Activated naive CD4-positive, alpha-beta T cell treated with anti-CD3 and anti-CD28 coated beads, Interleukin-2, amount 10 ng/mL, durations not matched to agents 7 days and 5 days (primary cell): ENCODE measurements around the gene TXNDC16.

Source experiments
- CTCF ChIA-PET: fragments of 350-600 bp; sonication (Branson Sonifier 250); formaldehyde crosslinking; loops from one replicate; lab custom pipeline; 2021; ENCODE audit warnings: antibody characterized with exemption; lab: Charles Lee
- DNase-seq: peaks from one replicate; pipeline ENCODE4 v3.0.0-alpha.2; 2020
- H3K27ac Mint-ChIP-seq: one replicate; pipeline ENCODE4 v1.8.0; 2021; ENCODE audit warnings: mild to moderate bottlenecking, moderate library complexity, mixed read lengths
- H3K27me3 Mint-ChIP-seq: one replicate; pipeline ENCODE4 v1.8.0; 2021; ENCODE audit warnings: mild to moderate bottlenecking, mixed read lengths
- H3K36me3 Mint-ChIP-seq: one replicate; pipeline ENCODE4 v1.8.0; 2021; ENCODE audit warnings: mixed read lengths
- H3K4me1 Mint-ChIP-seq: one replicate; pipeline ENCODE4 v1.8.0; 2021; ENCODE audit warnings: mixed read lengths
- H3K4me3 Mint-ChIP-seq: one replicate; pipeline ENCODE4 v1.8.0; 2021; ENCODE audit warnings: mild to moderate bottlenecking, moderate library complexity, mixed read lengths
- H3K9me3 Mint-ChIP-seq: one replicate; pipeline ENCODE4 v1.8.0; 2021; ENCODE audit warnings: mixed read lengths

The TXNDC16 gene

GRCh38 chr14:52455291-52456088 is 96.8 kb downstream of the TXNDC16 start:
- Mint-ChIP-seq H3K9me3 (peaks cover 4% of the 10 kb centered on the region), H3K27ac (no peak overlapping the region), H3K4me3 (no peak overlapping the region), H3K27me3 (no peaks in the 10 kb centered on the region), H3K36me3 (peaks cover 74% of the 10 kb centered on the region), H3K4me1 (peaks cover 7% of the 10 kb centered on the region)
- DNase-seq, result no peak
- CTCF ChIA-PET, result interaction anchor here (1.1 kb wide), 1 partner anchor 13 kb away, joined by 4 read pairs; no protein-coding TSS in a partner anchor

- H3K36me3 Mint-ChIP-seq, result peaks cover 72% of the 10 kb centered on the region
- DNase-seq, result no peak
- CTCF ChIA-PET, result no interaction called here
- no peaks in the 10 kb centered on the region for H3K27me3 Mint-ChIP-seq
- H3K4me1 Mint-ChIP-seq, result peaks cover 7% of the 10 kb centered on the region
- no peak overlapping the region for H3K27ac Mint-ChIP-seq
- H3K4me3 Mint-ChIP-seq, result no peak overlapping the region
- peaks cover 23% of the 10 kb centered on the region for H3K9me3 Mint-ChIP-seq
Measured at GRCh38 chr14:52447236-52447635, 105.1 kb downstream of the TXNDC16 start.

GRCh38 chr14:52446355-52446754 is 106.0 kb downstream of the TXNDC16 start:
- H3K4me3 Mint-ChIP-seq, result no peak overlapping the region
- peaks cover 23% of the 10 kb centered on the region for H3K9me3 Mint-ChIP-seq
- no peak overlapping the region for H3K27ac Mint-ChIP-seq
- peaks cover 70% of the 10 kb centered on the region for H3K36me3 Mint-ChIP-seq
- H3K27me3 Mint-ChIP-seq, result no peaks in the 10 kb centered on the region
- H3K4me1 Mint-ChIP-seq, result peaks cover 7% of the 10 kb centered on the region
- CTCF ChIA-PET, result no interaction called here
- DNase-seq, result no peak

- H3K36me3 Mint-ChIP-seq, result peaks cover 49% of the 10 kb centered on the region
- no peak for DNase-seq
- no peak overlapping the region for H3K27ac Mint-ChIP-seq
- H3K4me3 Mint-ChIP-seq, result no peak overlapping the region
- no peaks in the 10 kb centered on the region for H3K27me3 Mint-ChIP-seq
- CTCF ChIA-PET, result no interaction called here
- H3K9me3 Mint-ChIP-seq, result peaks cover 5% of the 10 kb centered on the region
- peaks cover 1% of the 10 kb centered on the region for H3K4me1 Mint-ChIP-seq
Measured at GRCh38 chr14:52443506-52443905, 108.8 kb downstream of the TXNDC16 start.

GRCh38 chr14:52442602-52443001 is 109.7 kb downstream of the TXNDC16 start:
- no peaks in the 10 kb centered on the region for H3K27me3 Mint-ChIP-seq
- peaks cover 47% of the 10 kb centered on the region for H3K36me3 Mint-ChIP-seq
- no peak overlapping the region for H3K27ac Mint-ChIP-seq
- no peak overlapping the region for H3K4me3 Mint-ChIP-seq
- no peaks in the 10 kb centered on the region for H3K4me1 Mint-ChIP-seq
- CTCF ChIA-PET, result interaction anchor here (1.0 kb wide), 1 partner anchor 14 kb away, joined by 4 read pairs; no protein-coding TSS in a partner anchor
- DNase-seq, result no peak
- H3K9me3 Mint-ChIP-seq, result no peaks in the 10 kb centered on the region

GRCh38 chr14:52442166-52442565 is 110.1 kb downstream of the TXNDC16 start:
- H3K4me1 Mint-ChIP-seq, result no peaks in the 10 kb centered on the region
- H3K9me3 Mint-ChIP-seq, result no peaks in the 10 kb centered on the region
- H3K27me3 Mint-ChIP-seq, result no peaks in the 10 kb centered on the region
- peaks cover 47% of the 10 kb centered on the region for H3K36me3 Mint-ChIP-seq
- no peak overlapping the region for H3K4me3 Mint-ChIP-seq
- H3K27ac Mint-ChIP-seq, result no peak overlapping the region
- DNase-seq, result no peak
- CTCF ChIA-PET, result interaction anchor here (1.0 kb wide), 1 partner anchor 14 kb away, joined by 4 read pairs; no protein-coding TSS in a partner anchor

GRCh38 chr14:52439476-52439875 is 112.8 kb downstream of the TXNDC16 start:
- Mint-ChIP-seq H3K27ac (no peak overlapping the region), H3K27me3 (no peaks in the 10 kb centered on the region), H3K36me3 (peaks cover 40% of the 10 kb centered on the region), H3K4me3 (no peak overlapping the region), H3K4me1 (no peaks in the 10 kb centered on the region), H3K9me3 (no peaks in the 10 kb centered on the region)
- no peak for DNase-seq
- CTCF ChIA-PET, result no interaction called here

GRCh38 chr14:52434955-52435354 is 117.3 kb downstream of the TXNDC16 start:
- CTCF ChIA-PET, result no interaction called here
- Mint-ChIP-seq H3K27ac (no peak overlapping the region), H3K4me3 (no peak overlapping the region), H3K36me3 (peaks cover 39% of the 10 kb centered on the region), H3K4me1 (no peaks in the 10 kb centered on the region), H3K9me3 (no peaks in the 10 kb centered on the region), H3K27me3 (no peaks in the 10 kb centered on the region)
- no peak for DNase-seq

GRCh38 chr14:52430474-52430873 is 121.8 kb downstream of the TXNDC16 start:
- Mint-ChIP-seq H3K4me1 (no peaks in the 10 kb centered on the region), H3K27me3 (no peaks in the 10 kb centered on the region), H3K36me3 (peaks cover 43% of the 10 kb centered on the region), H3K27ac (no peak overlapping the region), H3K4me3 (no peak overlapping the region), H3K9me3 (no peaks in the 10 kb centered on the region)
- CTCF ChIA-PET, result interaction anchor here (0.7 kb wide), 1 partner anchor 59 kb away, joined by 3 read pairs; no protein-coding TSS in a partner anchor
- DNase-seq, result no peak

GRCh38 chr14:52429451-52429850 is 122.9 kb downstream of the TXNDC16 start:
- Mint-ChIP-seq H3K36me3 (peaks cover 43% of the 10 kb centered on the region), H3K4me1 (no peaks in the 10 kb centered on the region), H3K9me3 (no peaks in the 10 kb centered on the region), H3K27me3 (no peaks in the 10 kb centered on the region), H3K27ac (no peak overlapping the region), H3K4me3 (no peak overlapping the region)
- DNase-seq, result no peak
- CTCF ChIA-PET, result no interaction called here

- no peaks in the 10 kb centered on the region for H3K27me3 Mint-ChIP-seq
- DNase-seq, result no peak
- peaks cover 3% of the 10 kb centered on the region for H3K4me1 Mint-ChIP-seq
- no peak overlapping the region for H3K4me3 Mint-ChIP-seq
- H3K36me3 Mint-ChIP-seq, result peaks cover 43% of the 10 kb centered on the region
- no peak overlapping the region for H3K27ac Mint-ChIP-seq
- CTCF ChIA-PET, result interaction anchor here (1.3 kb wide), 1 partner anchor 12 kb away, joined by 4 read pairs; no protein-coding TSS in a partner anchor
- H3K9me3 Mint-ChIP-seq, result no peaks in the 10 kb centered on the region
Measured at GRCh38 chr14:52427460-52427859, 124.8 kb downstream of the TXNDC16 start.

- CTCF ChIA-PET, result interaction anchor here (1.2 to 1.5 kb wide), 3 partner anchors 16 to 135 kb away, joined by 3 to 10 read pairs (median 6); no protein-coding TSS in a partner anchor
- Mint-ChIP-seq H3K36me3 (peaks cover 18% of the 10 kb centered on the region), H3K9me3 (no peaks in the 10 kb centered on the region), H3K27me3 (peaks cover 3% of the 10 kb centered on the region), H3K4me1 (peaks cover 23% of the 10 kb centered on the region), H3K27ac (no peak overlapping the region), H3K4me3 (no peak overlapping the region)
- DNase-seq, result no peak
Measured at GRCh38 chr14:52422650-52423356, 129.5 kb downstream of the TXNDC16 start.

- no peak for DNase-seq
- peak overlapping the region; percentile 45 for H3K27ac Mint-ChIP-seq
- CTCF ChIA-PET, result interaction anchor here (1.4 to 1.8 kb wide), 2 partner anchors 117 to 119 kb away, joined by 4 to 6 read pairs; no protein-coding TSS in a partner anchor
- peaks cover 68% of the 10 kb centered on the region for H3K4me1 Mint-ChIP-seq
- H3K9me3 Mint-ChIP-seq, result no peaks in the 10 kb centered on the region
- peaks cover 3% of the 10 kb centered on the region for H3K27me3 Mint-ChIP-seq
- peaks cover 22% of the 10 kb centered on the region for H3K36me3 Mint-ChIP-seq
- no peak overlapping the region for H3K4me3 Mint-ChIP-seq
Measured at GRCh38 chr14:52417139-52417538, 135.2 kb downstream of the TXNDC16 start.

GRCh38 chr14:52413729-52414408 is 138.4 kb downstream of the TXNDC16 start:
- no peak for DNase-seq
- Mint-ChIP-seq H3K4me3 (peak overlapping the region; percentile 11), H3K4me1 (peaks cover 76% of the 10 kb centered on the region), H3K27me3 (no peaks in the 10 kb centered on the region), H3K36me3 (peaks cover 19% of the 10 kb centered on the region), H3K27ac (peak overlapping the region; percentile 83), H3K9me3 (no peaks in the 10 kb centered on the region)
- CTCF ChIA-PET, result interaction anchor here (0.9 to 2.6 kb wide), 7 partner anchors 12 to 114 kb away, joined by 3 to 16 read pairs (median 5); partner anchors contain the start of gene PTGER2
